Measurements from ENCODE around the gene TMEM130. TPM values are rescaled to one million over a fixed set of nuclear protein-coding genes. Genes with fewer than 3 reads are reported as not detected.
A peak's percentile ranks its signal among the peaks of the same experiment; 100 is the strongest.

TMEM130 gene
- total and polyA plus RNA-seq, 9 of the 15 experiments (the other 6 are each of a cell fraction or from before 2014, with no cell fraction given), result 0.07 TPM; not detected in 8

DNA sequence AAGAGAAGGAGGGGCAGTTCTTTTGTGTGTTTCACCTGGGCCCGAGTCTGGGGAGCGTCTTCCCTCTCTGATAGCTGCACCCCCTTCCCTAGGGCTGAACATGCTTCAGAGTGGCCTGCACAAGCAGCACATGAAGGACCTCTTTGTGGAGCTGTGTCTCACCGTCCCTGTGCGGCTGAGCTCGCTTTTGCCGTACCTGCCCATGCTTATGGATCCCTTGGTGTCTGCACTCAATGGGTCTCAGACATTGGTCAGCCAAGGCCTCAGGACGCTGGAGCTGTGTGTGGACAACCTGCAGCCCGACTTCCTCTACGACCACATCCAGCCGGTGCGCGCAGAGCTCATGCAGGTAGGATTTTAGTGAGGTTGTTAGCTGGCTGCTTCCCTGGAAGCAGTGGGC lies 47.5 kb upstream of the TMEM130 start:
- H3K27ac ChIP-seq (ENCODE audit: extremely low read depth, low read depth, low read length), result no peak overlapping the region
- no peak for FAIRE-seq
- in situ Hi-C loops (cut with MboI) (no loop called here), intact Hi-C loops (cut with micrococcal nuclease) (no loop called here)
- ATAC-seq, result no peak
- H3K79me2 ChIP-seq (ENCODE audit: control insufficient read depth, insufficient read depth, low read length), result no peaks in the 10 kb centered on the region
- H3K4me2 ChIP-seq (ENCODE audit: insufficient read depth, low read length), result no peak overlapping the region
- DNase-seq (ENCODE audit: extremely low read depth in 1 of 4, low spot score in 3 of 4), result no peak
- 94% methylated on average over 12 of the region's 12 CpGs for WGBS (ENCODE audit: insufficient coverage, low coverage, missing lambda C conversion rate)
- H3K4me1 ChIP-seq (replicated peaks in 1 of 2; ENCODE audit: control insufficient read depth in 2 of 2, insufficient read depth in 2 of 2, low read length in 2 of 2), result peaks cover 0 to 4% of the 10 kb centered on the region in 2 experiments; a peak in 2 of 5 replicates
- no peaks in the 10 kb centered on the region; the same call in 1 of the 2 replicates for H4K20me1 ChIP-seq (replicated peaks; ENCODE audit: control insufficient read depth, insufficient read depth, low read length)
- H3K9me3 ChIP-seq (replicated peaks; ENCODE audit: control insufficient read depth, insufficient read depth, low read depth, low read length), result no peaks in the 10 kb centered on the region
- CTCF ChIA-PET (ENCODE audit: low intra/inter-chr PET ratio), result no interaction called here
- H2AFZ ChIP-seq (ENCODE audit: low read depth, low read length), result no peak overlapping the region
- H3K27me3 ChIP-seq (ENCODE audit: control insufficient read depth in 2 of 2, insufficient read depth in 2 of 2, low read length in 2 of 2), result no peaks in the 10 kb centered on the region
- no peak overlapping the region for H3K4me3 ChIP-seq
- BruUV-seq (replicated peaks), result no TSS peak
- peak overlapping the region in 1 of 2 experiments; percentile 14; a peak in 1 of 4 replicates for H3K9ac ChIP-seq (ENCODE audit: insufficient read depth in 1 of 2, low read depth in 2 of 2, low read length in 2 of 2)
- TF ChIP-seq XRCC3 (IDR thresholded peaks at IDR 0.05) (no peak), HNRNPLL (IDR thresholded peaks at IDR 0.05; ENCODE audit: low read depth, low read length, poor library complexity, severe bottlenecking) (no peak), SIN3B (IDR thresholded peaks at IDR 0.05; ENCODE audit: low read depth) (no peak), PCBP1 (IDR thresholded peaks at IDR 0.05; ENCODE audit: low read depth, low read length, poor library complexity, severe bottlenecking) (no peak), ZNF586 (CRISPR knock-in tag; conservative IDR thresholded peaks at IDR 0.05) (no peak), ZNF184 (CRISPR knock-in tag; IDR thresholded peaks at IDR 0.05) (no peak), CCNT2 (IDR thresholded peaks at IDR 0.05; ENCODE audit: borderline replicate concordance, extremely low read depth, insufficient read length, low read depth, low read length) (no peak), TCF7L2 (IDR thresholded peaks at IDR 0.05; ENCODE audit: low read depth, low read length) (no peak), ZNF76 (CRISPR knock-in tag; IDR thresholded peaks at IDR 0.05; ENCODE audit: borderline replicate concordance) (no peak), MTA3 (IDR thresholded peaks at IDR 0.05; ENCODE audit: borderline replicate concordance) (no peak), ILK (tag; IDR thresholded peaks at IDR 0.05; ENCODE audit: borderline replicate concordance, low read depth) (no peak), CEBPG (CRISPR knock-in tag; IDR thresholded peaks at IDR 0.05) (no peak), CEBPG (tag; conservative IDR thresholded peaks at IDR 0.05 in 1 of 2, IDR thresholded peaks at IDR 0.05 in 1 of 2) (no peak)
- TF ChIP-seq, protein P1, sequence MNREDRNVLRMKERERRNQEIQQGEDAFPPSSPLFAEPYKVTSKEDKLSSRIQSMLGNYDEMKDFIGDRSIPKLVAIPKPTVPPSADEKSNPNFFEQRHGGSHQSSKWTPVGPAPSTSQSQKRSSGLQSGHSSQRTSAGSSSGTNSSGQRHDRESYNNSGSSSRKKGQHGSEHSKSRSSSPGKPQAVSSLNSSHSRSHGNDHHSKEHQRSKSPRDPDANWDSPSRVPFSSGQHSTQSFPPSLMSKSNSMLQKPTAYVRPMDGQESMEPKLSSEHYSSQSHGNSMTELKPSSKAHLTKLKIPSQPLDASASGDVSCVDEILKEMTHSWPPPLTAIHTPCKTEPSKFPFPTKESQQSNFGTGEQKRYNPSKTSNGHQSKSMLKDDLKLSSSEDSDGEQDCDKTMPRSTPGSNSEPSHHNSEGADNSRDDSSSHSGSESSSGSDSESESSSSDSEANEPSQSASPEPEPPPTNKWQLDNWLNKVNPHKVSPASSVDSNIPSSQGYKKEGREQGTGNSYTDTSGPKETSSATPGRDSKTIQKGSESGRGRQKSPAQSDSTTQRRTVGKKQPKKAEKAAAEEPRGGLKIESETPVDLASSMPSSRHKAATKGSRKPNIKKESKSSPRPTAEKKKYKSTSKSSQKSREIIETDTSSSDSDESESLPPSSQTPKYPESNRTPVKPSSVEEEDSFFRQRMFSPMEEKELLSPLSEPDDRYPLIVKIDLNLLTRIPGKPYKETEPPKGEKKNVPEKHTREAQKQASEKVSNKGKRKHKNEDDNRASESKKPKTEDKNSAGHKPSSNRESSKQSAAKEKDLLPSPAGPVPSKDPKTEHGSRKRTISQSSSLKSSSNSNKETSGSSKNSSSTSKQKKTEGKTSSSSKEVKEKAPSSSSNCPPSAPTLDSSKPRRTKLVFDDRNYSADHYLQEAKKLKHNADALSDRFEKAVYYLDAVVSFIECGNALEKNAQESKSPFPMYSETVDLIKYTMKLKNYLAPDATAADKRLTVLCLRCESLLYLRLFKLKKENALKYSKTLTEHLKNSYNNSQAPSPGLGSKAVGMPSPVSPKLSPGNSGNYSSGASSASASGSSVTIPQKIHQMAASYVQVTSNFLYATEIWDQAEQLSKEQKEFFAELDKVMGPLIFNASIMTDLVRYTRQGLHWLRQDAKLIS (CRISPR knock-in tag; IDR thresholded peaks at IDR 0.05), result no peak
- TF ChIP-seq, protein P2, sequence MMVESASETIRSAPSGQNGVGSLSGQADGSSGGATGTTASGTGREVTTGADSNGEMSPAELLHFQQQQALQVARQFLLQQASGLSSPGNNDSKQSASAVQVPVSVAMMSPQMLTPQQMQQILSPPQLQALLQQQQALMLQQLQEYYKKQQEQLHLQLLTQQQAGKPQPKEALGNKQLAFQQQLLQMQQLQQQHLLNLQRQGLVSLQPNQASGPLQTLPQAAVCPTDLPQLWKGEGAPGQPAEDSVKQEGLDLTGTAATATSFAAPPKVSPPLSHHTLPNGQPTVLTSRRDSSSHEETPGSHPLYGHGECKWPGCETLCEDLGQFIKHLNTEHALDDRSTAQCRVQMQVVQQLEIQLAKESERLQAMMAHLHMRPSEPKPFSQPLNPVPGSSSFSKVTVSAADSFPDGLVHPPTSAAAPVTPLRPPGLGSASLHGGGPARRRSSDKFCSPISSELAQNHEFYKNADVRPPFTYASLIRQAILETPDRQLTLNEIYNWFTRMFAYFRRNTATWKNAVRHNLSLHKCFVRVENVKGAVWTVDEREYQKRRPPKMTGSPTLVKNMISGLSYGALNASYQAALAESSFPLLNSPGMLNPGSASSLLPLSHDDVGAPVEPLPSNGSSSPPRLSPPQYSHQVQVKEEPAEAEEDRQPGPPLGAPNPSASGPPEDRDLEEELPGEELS (CRISPR knock-in tag; IDR thresholded peaks at IDR 0.05; ENCODE audit: borderline replicate concordance), result no peak
- POLR2A ChIA-PET, result interaction anchor here (0.8 kb wide), 2 partner anchors 13 to 28 kb away, joined by 3 read pairs; no protein-coding TSS in a partner anchor
- peaks cover 94% of the 10 kb centered on the region for H3K36me3 ChIP-seq (ENCODE audit: control insufficient read depth, insufficient read depth, low read length)
- H3K9me1 ChIP-seq (ENCODE audit: control insufficient read depth, insufficient read depth, low read length), result no peaks in the 10 kb centered on the region

Data from K562 (cell line).